HUES64 (cell line): ENCODE data around the gene CABP4.

Experiments
- H3K27ac ChIP-seq: 2 replicates; pipeline ENCODE4 v1.7.0; 2013; ENCODE audit warnings: low read depth, low read length, inconsistent platforms
- H3K27me3 ChIP-seq: 2 replicates; pipeline ENCODE4 v1.6.1; 2013; ENCODE audit warnings: mild to moderate bottlenecking, low read length; ENCODE audit not compliant: insufficient read depth
- H3K36me3 ChIP-seq: 2 replicates; pipeline ENCODE4 v1.6.1; 2013; ENCODE audit warnings: mild to moderate bottlenecking, low read length; ENCODE audit not compliant: insufficient read depth
- H3K4me1 ChIP-seq: 2 replicates; pipeline ENCODE4 v1.6.1; 2013; ENCODE audit warnings: mild to moderate bottlenecking, low read length, moderate library complexity; ENCODE audit not compliant: insufficient read depth
- H3K4me3 ChIP-seq: 2 replicates; pipeline ENCODE4 v1.5.1; 2013; ENCODE audit warnings: mild to moderate bottlenecking, low read length, moderate library complexity
- H3K9ac ChIP-seq: 2 replicates; pipeline ENCODE4 v1.6.1; 2013; ENCODE audit warnings: mild to moderate bottlenecking, low read depth, low read length
- H3K9me3 ChIP-seq: 2 replicates; pipeline ENCODE4 v1.6.1; 2013; ENCODE audit warnings: low read depth, low read length; ENCODE audit not compliant: insufficient read depth
- WGBS: fragments of 150-250, 120-280 bp; methylation state at CpG from one replicate; pipeline ENCODE4 v1.1.7; 2013; ENCODE audit warnings: missing lambda C conversion rate; 5-methylcytosine and 5-hydroxymethylcytosine counted together

CABP4 gene

GRCh38 chr11:67495234-67496005 lies 40.3 kb downstream of the CABP4 start:
- WGBS: 94% methylated on average over 15 of the region's 16 CpGs
- no peak overlapping the region for H3K4me3 ChIP-seq
- no peaks in the 10 kb centered on the region for H3K4me1 ChIP-seq
- no peak overlapping the region for H3K27ac ChIP-seq
- no peak overlapping the region for H3K9ac ChIP-seq
- H3K36me3 ChIP-seq: peaks cover 27% of the 10 kb centered on the region
- H3K9me3 ChIP-seq: no peaks in the 10 kb centered on the region
- no peaks in the 10 kb centered on the region for H3K27me3 ChIP-seq

GRCh38 chr11:67496113-67496512 lies 41.0 kb downstream of the CABP4 start:
- no peak overlapping the region for H3K9ac ChIP-seq
- H3K36me3 ChIP-seq: peaks cover 25% of the 10 kb centered on the region
- H3K27me3 ChIP-seq: no peaks in the 10 kb centered on the region
- H3K9me3 ChIP-seq: no peaks in the 10 kb centered on the region
- H3K27ac ChIP-seq: no peak overlapping the region
- H3K4me1 ChIP-seq: no peaks in the 10 kb centered on the region
- H3K4me3 ChIP-seq: no peak overlapping the region
- 95% methylated on average over 12 of the region's 12 CpGs for WGBS

- WGBS: 94% methylated on average over 21 of the region's 21 CpGs
- Histone ChIP-seq H3K9me3 (no peaks in the 10 kb centered on the region), H3K27ac (no peak overlapping the region), H3K9ac (no peak overlapping the region), H3K4me3 (no peak overlapping the region), H3K27me3 (no peaks in the 10 kb centered on the region), H3K4me1 (no peaks in the 10 kb centered on the region), H3K36me3 (peaks cover 17% of the 10 kb centered on the region)
Measured at GRCh38 chr11:67497656-67498291, 42.6 kb downstream of the CABP4 start.

- H3K9ac ChIP-seq: no peak overlapping the region
- H3K36me3 ChIP-seq: peaks cover 16% of the 10 kb centered on the region
- H3K27ac ChIP-seq: no peak overlapping the region
- H3K27me3 ChIP-seq: peaks cover 7% of the 10 kb centered on the region
- H3K4me3 ChIP-seq: no peak overlapping the region
- WGBS: 91% methylated on average over 21 of the region's 21 CpGs
- no peaks in the 10 kb centered on the region for H3K9me3 ChIP-seq
- no peaks in the 10 kb centered on the region for H3K4me1 ChIP-seq
Measured at GRCh38 chr11:67498544-67498972, 43.4 kb downstream of the CABP4 start.

- Histone ChIP-seq H3K27ac (no peak overlapping the region), H3K27me3 (peaks cover 11% of the 10 kb centered on the region), H3K9ac (no peak overlapping the region), H3K36me3 (peaks cover 16% of the 10 kb centered on the region), H3K9me3 (no peaks in the 10 kb centered on the region), H3K4me1 (no peaks in the 10 kb centered on the region), H3K4me3 (no peak overlapping the region)
- 93% methylated on average over 26 of the region's 26 CpGs for WGBS
Measured at GRCh38 chr11:67499808-67500483, 44.8 kb downstream of the CABP4 start.

- 92% methylated on average over 1 of the region's 1 CpG for WGBS
- Histone ChIP-seq H3K4me1 (peaks cover 1% of the 10 kb centered on the region; the same call in 1 of the 2 replicates), H3K4me3 (no peak overlapping the region), H3K36me3 (peaks cover 16% of the 10 kb centered on the region), H3K9me3 (no peaks in the 10 kb centered on the region), H3K9ac (no peak overlapping the region), H3K27ac (no peak overlapping the region), H3K27me3 (peaks cover 11% of the 10 kb centered on the region)
Measured at GRCh38 chr11:67500484-67500821, 45.3 kb downstream of the CABP4 start.

GRCh38 chr11:67500831-67501715 lies 45.9 kb downstream of the CABP4 start:
- Histone ChIP-seq H3K9me3 (no peaks in the 10 kb centered on the region), H3K4me1 (peaks cover 6% of the 10 kb centered on the region; the same call in 1 of the 2 replicates), H3K4me3 (no peak overlapping the region), H3K27me3 (peaks cover 11% of the 10 kb centered on the region), H3K9ac (no peak overlapping the region), H3K27ac (no peak overlapping the region), H3K36me3 (peaks cover 13% of the 10 kb centered on the region)
- 92% methylated on average over 8 of the region's 9 CpGs for WGBS

- Histone ChIP-seq H3K9ac (no peak overlapping the region), H3K4me3 (no peak overlapping the region), H3K4me1 (peaks cover 6% of the 10 kb centered on the region; the same call in 1 of the 2 replicates), H3K27me3 (peaks cover 11% of the 10 kb centered on the region), H3K9me3 (no peaks in the 10 kb centered on the region), H3K36me3 (peaks cover 12% of the 10 kb centered on the region), H3K27ac (no peak overlapping the region)
- 95% methylated on average over 18 of the region's 18 CpGs for WGBS
Measured at GRCh38 chr11:67501854-67502253, 46.7 kb downstream of the CABP4 start.

GRCh38 chr11:67502328-67502979 lies 47.3 kb downstream of the CABP4 start:
- 92% methylated on average over 18 of the region's 18 CpGs for WGBS
- H3K9ac ChIP-seq: no peak overlapping the region

More at GRCh38 chr11:67502328-67502979, 47.3 kb downstream of the CABP4 start:
- H3K36me3 ChIP-seq: peaks cover 10% of the 10 kb centered on the region; the same call in 1 of the 2 replicates
- H3K27me3 ChIP-seq: peaks cover 11% of the 10 kb centered on the region
- no peak overlapping the region for H3K27ac ChIP-seq
- no peak overlapping the region for H3K4me3 ChIP-seq
- no peaks in the 10 kb centered on the region for H3K9me3 ChIP-seq
- H3K4me1 ChIP-seq: peaks cover 9% of the 10 kb centered on the region
